ENCODE data around the gene BRIP1.
A peak's percentile ranks its signal among the peaks of the same experiment; 100 is the strongest.
"Not testable (repeated sequence)": the region's sequence is repeated elsewhere in the genome, so short reads cannot be mapped to it uniquely, and the experiment has no call there.

BRIP1 gene

GRCh38 chr17:61756561-61756960 is 106.8 kb downstream of the BRIP1 start:
- no peak for DNase-seq

- DNase-seq = no peak
Observed at GRCh38 chr17:61755668-61756067, 107.7 kb downstream of the BRIP1 start.

- no peak for DNase-seq
Observed at GRCh38 chr17:61755078-61755477, 108.2 kb downstream of the BRIP1 start.

DNA sequence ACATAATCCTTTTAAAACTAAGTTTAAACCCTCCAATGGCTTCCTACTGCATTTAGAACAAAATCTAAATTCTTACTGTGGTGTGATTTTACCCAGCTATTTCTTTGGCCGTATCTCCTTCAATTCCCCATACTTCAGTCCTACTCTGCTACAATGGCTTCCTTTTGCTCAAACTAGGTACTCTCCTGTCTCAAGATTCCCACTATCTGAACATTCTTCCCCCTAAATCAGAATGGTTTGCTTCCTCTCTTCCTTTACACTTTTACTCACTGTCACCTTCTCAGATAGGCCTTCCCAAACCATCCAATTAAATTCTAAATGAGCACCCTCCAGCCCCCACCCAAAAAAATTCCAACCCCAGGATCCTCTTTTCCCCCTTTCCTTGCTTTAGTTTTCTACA is 109.2 kb downstream of the BRIP1 start:
- no peak for DNase-seq

DNA sequence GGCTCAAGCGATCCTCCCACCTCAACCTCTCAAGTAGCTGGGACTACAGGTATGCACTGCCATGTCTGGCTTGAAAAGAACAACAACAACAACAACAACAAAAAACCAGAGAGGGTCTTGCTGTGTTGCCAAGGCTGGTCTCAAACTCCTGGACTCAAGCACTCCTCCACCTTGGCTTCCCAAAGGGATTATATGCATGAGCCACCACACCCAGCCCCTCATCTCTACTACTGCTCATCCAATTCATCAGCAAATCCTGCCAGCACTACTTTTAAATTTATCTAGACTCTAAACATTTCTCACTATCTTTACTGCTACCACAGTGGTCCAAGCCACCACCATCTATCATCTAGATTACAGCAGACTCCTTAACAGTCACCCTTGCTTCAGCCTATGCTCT is 109.6 kb downstream of the BRIP1 start:
- no peak for DNase-seq

DNA sequence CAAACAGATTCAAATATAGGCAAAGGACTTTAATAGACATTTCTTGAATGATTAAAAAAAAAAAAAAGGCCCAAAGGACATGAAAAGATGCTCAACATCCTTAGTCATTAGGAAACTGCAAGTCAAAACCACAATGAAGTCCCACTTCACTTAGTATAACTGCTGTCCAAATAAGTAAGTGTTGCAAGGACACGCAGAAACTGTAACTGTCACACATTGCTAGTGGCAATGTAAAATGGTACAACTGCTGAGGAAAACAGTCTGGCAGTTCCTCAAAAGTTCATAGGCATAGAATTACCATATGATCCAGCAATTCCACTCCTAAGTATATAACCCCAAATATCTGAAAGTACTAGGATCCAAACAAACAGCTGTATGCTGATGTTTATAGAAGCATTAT is 112.7 kb downstream of the BRIP1 start:
- DNase-seq = peak in 1 of 5 experiments; percentile 83

DNA sequence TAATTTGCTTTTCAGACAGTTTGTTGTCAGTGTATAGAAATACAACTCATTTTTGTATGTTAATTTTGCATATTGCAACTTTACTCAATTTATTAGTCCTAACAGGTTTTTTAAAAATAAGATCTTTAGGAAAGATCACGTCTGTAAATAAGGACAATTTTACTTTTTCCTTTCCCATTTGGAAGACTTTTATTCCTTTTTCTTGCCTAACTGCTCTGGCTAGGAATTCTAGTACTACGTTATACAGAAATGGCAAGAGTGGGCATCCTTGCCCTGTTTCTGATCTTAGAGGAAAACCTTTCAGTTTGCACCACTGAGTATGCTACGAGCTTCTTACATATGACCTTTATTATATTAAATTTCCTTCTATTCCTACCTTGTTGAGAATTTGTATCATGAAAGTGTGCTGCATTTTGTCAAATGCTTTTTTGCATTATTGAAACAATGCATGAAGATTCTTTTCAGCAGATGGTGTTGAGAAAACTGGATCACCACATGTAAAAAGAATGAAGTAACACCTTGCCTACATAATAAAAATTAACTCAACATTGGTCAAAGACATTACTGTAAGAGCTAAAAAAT is 113.4 kb downstream of the BRIP1 start:
- DNase-seq = no peak

DNA sequence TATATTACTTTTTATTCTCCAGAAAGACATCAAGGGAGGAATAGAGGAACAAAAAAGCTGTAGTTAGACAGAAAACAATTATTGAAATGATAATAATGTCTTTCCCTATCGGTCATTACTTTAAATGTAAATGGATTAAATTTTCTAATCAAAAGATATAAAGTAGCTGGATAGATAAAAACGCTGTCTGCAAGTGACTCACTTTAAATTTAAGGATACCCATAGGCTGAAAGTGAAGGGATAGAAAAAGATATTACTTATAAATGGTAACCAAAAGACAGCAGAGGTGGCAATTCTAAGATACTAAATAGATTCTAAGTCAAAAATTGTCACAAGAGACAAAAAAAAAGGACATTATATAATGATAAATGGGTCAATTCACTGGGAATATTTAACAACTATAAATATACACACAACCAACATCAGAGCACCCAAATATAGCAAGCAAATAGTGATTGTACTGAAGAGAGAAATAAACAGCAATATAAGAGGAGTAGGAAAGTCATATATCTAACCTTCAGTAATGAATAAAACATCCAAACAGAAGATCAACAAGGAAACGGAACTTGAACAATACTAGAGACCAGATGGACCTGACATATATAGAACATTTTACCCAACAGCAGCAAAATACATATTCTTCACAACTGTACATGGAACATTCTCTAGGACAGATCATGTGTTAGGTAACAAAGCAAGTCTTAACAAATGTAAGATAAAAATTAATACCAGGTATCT is 116.9 kb downstream of the BRIP1 start:
- no peak for DNase-seq

- no peak for DNase-seq
Observed at GRCh38 chr17:61744804-61745203, 118.5 kb downstream of the BRIP1 start.

GRCh38 chr17:61744252-61744651 is 119.1 kb downstream of the BRIP1 start:
- no peak for DNase-seq

DNA sequence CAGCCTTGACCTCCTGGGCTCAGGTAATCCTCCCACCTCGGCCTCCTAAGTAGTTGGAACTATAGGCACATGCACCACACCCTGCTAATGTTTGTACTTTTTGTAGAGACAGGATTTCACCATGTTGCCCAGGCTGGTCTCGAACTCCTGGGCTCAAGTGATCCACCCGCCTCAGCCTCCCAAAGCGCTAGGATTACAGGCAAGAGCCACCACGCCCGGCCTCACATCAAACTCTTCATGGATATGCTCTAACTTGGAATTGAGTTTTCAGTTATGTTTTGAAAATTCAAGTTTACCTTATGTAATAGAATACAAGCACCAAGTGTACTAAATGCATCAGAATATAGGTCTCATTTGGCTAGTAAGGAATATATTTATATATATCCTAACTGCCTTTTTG is 119.6 kb downstream of the BRIP1 start:
- DNase-seq = no peak

DNA sequence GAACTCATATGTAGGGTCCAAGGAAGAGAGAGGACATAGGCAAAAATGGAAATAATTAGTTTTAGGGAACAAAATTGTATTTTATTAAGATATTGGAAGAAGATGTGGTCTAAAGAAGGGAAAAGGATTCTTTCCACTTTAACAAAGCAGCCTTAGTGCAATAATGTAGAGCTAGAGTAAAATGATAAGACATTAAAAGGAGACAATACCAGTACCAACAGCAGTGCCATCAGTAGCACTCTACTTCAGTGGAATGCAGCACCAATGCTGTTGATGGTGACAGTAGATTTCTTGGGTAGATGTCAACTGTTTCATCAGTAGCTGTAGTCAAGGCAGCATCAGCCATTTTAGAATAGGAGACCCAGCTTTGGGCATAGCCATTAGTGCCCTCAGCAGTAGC is 124.3 kb downstream of the BRIP1 start:
- DNase-seq = no peak

DNA sequence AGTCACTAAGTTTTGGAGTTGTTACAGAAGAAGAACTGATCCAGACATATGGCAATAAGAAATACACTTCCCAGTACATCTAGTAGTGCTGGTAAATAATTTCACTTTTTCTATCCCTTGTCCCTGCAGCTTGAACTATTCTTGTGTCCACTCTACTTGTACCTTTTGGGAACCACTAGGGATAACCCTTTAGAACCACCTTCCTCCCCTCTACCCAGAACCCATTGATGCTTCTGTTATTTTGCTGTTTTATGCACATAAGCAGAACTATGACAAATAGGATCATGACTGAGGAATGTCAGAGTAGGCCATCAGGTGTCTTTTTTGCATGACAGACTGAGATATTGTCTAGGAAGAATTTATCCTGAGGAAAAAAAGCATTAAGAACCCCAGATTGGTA is 125.1 kb downstream of the BRIP1 start:
- no peak for DNase-seq

- DNase-seq = no peak
Observed at GRCh38 chr17:61737820-61738219, 125.5 kb downstream of the BRIP1 start.

- DNase-seq = no peak
Observed at GRCh38 chr17:61736438-61736837, 126.9 kb downstream of the BRIP1 start.

GRCh38 chr17:61735807-61736206 is 127.5 kb downstream of the BRIP1 start:
- no peak for DNase-seq

DNA sequence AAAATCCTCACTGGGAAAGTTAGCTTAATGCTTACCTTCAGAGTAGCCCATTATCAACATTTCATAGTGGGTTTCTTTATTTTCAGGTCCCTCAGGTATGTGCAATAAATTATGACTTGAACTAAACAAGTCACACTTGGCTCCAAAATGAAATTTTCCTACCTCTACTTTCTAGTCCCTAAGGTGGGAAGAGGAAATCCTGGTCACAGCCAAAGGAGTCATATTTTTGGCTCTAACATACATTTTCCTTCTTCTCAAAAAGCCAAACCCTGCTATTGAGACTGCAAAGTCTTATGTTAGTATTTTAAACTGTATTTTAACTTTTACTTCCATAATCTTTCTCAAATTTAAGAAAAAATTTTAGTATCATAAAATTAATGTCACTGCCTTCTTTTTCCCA is 128.9 kb downstream of the BRIP1 start:
- no peak for DNase-seq

DNA sequence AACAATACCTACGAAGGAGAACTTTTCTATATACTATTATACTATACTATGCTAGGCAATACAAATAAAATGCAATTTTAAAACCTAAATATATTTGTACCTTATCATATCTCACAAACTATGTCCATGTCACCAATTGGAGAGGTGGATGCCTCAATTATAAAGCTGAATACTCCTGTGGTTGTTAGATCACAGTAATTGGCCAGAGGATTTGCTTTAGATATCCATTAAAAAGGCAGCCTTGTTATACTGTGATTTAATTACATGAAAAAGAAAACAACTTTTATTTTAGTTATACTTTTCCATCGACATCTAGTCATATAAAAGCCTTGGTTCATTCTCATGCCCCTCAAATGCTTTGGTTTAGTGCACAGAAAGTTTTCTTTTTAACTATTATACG is 129.3 kb downstream of the BRIP1 start:
- DNase-seq = no peak

DNA sequence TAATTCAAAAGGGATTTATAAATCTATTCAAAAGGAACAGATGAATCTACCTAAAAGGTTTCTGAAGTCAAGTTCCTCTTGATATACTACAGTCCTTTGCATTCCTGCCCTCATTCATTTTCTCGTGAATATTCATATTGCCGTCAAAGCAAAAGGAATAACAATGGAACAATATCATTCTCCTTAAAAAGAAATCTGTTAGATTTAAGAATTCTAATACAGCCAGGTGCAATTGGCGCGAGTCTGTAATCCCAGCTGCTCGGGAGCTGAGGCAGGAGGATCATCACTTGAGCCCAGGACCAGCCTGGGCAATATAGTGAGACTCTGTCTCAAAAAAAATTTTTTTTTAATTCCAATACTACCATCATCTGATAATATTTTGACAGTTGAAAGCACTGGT is 130.3 kb downstream of the BRIP1 start:
- DNase-seq = no peak

DNA sequence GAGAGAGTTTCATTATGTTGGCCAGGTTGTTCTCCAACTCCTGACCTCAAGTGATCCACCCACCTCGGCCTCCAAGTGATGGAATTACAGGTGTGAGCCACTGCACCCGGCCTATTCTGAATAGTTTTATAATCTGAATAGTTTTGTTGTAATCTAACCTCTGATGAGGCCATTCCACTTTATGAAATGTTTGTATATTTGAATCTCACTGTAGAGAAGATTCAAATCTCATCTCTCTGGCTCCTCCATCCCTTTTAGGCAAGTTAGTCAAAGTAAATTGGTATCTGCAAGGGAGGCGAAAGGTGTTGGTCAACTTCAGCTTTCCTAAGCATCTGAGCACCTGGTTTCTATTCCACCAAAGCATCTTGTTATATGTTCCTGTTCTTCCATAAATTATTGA is 131.2 kb downstream of the BRIP1 start:
- no peak for DNase-seq

DNA sequence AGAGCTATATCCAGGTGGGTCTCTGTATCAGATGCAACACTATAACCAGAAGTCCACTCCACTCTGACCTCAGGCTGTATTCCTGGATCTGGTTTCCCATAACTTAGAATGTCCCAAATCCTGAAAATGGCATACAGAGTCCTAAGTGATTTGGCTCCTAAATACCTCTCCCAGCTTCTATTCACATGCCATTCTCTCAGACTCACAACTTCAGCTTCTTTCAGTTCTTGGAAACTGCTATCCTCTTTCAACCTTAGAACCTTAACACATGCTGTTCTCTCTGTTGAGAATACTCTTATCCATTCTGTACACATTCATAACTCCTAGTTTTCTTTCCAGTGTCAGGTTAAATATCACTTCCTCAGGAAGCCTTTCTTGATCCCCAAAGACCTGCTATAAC is 132.0 kb downstream of the BRIP1 start:
- DNase-seq = no peak

GRCh38 chr17:61729690-61730268 is 133.5 kb downstream of the BRIP1 start:
- DNase-seq = no peak

DNA sequence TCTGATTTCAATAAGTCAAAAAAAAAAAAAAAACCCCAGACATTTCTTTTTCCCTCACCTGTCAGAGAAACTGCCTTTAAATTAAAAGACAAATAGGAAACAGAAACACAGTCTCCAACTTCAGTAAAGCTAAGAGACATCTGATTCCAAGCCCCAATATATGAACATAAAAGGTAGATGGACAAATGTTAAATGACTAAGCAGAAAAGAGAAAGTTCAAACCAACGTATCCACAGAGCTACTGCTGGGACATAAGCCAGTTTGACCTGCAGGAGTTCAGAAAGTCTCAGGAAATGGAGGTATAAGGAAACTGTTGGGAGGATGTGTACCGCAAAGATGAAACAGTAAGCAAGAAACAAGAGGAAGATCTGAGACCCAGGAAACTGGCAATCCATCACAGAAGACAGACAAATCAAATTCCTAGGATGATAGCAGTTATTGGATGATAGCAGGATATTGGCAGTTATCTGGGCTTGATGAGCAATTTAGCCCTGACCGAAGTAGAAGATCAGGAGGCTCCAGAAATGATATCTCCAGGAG is 135.0 kb downstream of the BRIP1 start:
- no peak for DNase-seq

DNA sequence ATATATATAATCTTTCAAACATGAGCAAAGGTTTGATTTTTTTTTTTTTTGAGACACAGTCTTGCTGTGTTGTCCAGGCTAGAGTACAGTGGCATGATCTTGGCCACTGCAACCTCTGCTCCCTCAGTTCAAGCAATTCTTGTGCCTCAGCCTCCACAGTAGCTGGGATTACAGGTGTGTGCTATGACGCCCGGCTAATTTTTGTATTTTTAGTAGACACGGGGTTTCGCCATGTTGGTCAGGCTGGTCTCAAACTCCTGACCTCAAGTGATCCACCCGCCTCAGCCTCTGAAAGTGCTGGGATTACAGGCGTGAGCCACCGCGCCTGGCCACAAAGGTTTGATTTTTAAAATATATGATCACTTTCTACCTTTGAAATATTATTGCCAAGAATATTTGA is 135.5 kb downstream of the BRIP1 start:
- DNase-seq = not testable (repeated sequence)

Measured in T-helper 2 cell (primary cell).